Hippocampal formation (tissue), 2 donors: ENCODE data around the gene TMEM134.

ENCODE experiments used
- DNase-seq, 2 donors: peaks; one replicate each; lab custom pipeline; 2025; lab: John Stamatoyannopoulos, UW

Gene TMEM134

DNA sequence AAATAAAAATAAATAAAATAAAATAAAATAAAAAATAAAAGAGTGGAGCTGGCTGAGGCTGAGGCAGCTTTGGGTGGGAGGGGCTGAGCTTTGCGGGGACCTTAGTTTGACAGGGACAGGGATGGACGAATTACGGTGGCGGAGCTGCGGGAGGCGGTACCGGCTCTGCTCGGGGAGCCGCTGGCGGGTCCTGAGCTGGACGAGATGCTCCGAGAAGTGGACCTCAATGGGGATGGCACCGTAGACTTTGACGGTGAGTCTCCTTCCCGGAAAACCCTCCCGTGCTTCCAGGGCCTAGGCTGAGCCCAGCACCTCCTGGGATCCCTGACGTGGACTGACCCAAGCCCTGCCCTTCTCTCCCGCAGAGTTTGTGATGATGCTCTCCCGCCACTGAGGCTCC, 10.8 kb downstream of the TMEM134 start:
- DNase-seq = no peak

DNA sequence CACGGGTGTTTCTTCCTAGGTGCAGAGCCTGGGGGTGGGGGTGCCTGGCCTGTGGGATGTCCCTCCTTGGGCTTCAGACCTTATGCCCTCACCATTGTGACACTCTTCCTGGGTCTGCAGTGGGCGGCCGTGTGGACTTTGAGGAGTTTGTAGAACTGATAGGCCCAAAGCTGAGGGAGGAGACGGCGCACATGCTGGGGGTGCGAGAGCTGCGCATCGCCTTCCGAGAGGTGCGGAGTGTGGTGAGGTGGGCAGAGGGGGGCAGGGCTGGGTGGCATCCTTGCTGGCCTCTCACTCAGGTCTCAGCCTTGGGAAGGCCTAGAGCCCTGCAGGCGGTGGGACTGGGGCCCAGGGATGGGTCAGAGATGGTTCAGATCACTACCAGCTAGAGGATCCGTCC, 11.6 kb downstream of the TMEM134 start:
- DNase-seq = no peak

DNA sequence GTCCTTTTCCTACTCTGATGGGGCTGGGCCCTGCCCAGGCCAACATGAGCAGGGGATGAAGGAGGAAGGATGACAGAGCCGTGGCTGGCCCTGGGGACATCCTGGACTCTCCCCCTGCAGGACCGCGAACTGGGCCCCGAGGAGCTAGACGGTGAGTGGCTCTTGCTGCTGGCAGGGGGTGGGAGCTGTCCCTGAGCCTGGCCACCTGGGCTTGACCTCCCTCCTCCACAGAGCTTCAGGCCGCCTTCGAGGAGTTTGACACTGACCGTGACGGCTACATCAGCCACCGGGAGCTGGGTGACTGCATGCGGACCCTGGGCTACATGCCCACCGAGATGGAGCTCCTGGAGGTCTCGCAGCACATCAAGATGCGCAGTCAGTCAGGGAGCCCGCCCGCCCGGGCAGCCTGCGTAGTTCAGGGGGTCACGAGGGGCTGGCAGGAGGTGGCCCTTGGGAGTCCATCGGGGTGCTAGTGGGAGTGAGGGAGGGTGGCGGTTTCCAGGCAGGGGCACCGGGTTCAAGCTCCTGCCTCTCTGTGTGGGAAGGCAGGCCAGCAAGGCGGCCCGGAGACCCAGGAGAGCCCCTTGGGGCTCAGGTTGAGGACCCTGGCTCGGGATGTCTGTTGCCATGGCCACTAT, 12.9 kb downstream of the TMEM134 start:
- no peak for DNase-seq

DNA sequence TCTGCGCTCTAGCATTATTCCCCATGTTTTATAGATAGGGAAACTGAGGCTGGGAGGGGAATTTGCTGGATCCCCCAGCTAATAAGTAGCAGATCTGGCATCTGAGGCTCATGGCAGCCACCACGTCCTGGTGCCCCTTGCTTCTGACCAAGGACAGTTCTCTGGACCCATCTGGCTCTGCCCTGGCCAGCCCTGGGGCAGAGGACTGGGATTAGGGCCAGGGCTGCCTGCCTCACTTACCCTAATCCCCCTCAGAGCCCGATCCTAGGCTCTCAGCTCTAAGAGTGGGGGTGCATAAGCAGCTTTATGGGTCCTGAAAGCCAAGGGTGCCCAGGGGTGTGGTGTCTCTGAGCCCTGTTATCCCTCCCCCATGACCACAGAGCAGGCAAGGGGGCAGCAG, 14.0 kb downstream of the TMEM134 start, which contains the start of gene CABP4:
Gene CABP4 (plus strand): TSS at position 301 of the 400 bp plus-strand sequence. CDS start 70 bp downstream, at position 371.
- DNase-seq = no peak

DNA sequence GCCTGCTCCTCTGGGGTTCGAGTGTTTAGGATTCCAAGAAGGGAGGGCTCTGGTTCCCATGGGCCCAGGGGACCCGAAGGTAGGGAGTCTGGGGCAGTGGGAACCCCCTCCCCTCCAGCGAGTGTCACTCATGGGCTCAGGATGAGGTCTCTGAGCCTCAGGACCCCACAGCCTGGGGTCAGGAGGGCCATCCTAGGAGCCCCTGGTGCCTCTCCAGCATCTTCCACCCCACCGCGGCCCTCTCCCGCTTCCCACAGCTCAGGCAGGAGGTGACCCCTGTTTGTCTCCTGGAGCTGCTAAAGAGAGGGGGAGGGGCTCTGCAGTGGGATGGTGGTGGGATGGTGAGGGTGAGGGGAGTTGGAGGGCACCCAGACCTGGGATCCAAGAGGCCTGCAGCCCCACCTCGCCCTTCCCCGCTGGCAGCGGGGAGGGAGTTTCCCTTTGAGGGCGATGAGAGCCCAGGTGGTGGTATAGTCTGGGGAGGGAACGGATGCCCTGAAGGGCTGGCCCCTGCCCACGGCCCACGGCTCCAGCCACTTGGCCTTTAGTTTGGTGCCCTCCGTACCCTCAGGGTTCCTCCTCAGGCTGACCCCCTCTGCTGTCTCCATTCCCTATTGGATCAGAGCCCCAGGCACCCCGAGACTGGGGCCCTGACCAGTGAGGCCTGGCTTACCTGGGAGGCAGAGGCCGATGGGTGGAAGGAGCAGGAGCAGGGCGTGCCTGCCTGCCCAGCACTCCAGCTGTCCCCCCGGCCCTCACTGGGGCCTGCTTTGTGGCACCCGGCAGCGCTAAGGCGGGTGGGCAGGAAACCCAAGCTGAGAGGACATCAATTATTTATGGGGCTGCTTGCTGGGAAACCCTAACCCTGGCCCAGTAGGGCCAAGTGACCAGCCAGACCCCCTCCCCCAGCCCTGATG, 15.0 kb downstream of the TMEM134 start:
- no peak for DNase-seq

DNA sequence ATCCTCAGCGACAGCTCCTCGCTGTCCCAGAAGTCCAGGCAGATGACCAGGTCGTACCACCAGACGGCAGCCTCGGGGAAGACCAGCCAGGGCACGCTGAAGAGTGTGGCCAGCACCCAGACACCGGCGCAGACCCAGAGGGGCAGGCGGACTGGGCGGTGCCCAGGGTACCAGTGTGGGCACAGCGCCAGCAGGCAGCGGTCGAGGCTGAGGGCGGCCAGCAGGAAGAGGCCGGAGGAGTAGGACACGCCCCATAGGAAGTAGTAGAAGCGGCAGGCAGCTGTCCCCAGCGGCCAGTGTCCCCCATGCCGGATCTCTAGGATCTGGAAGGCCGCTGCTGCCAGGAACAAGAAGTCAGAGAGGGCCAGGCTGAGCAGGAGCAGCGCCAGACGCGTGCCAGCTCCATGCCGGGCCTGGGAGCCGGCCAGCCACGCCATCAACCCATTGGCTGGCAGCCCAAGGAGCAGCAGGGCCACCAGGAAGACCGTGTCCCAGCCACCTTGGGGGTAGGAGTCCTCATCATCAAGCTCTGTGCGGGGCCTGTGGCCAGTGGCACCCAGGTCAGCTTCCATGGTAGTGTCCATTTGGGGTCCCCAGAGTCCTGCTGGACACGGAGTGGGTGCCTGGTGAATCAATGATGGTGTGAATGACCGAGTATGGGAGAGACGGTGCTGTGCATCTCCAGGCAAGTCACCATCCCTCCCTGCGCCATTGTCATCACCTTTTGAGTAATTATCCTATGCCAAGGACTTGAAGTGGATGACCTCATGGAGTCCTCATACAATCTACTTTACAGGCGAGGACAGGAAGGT, 16.7 kb downstream of the TMEM134 start, which contains the start of gene GPR152:
Gene GPR152 (minus strand): TSS at position 589 of the 812 bp plus-strand sequence. CDS start 5 bp downstream, at position 584.
- no peak for DNase-seq

DNA sequence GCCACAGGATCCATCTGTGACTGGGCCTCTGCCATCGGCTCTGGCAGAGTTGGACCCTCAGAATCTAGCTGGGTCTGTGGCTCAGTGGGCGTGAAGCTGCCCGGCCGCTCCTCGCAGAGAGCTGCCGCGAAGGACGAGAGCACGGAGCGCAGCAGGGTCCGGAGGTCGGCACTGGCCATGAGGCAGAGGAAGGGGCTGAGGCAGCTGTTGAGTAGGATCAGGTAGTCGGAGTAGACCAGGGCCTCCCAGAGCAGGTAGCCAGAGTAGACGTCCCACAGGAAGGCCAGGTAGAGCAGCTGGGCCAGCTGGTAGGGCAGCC, 17.4 kb downstream of the TMEM134 start:
- no peak for DNase-seq

DNA sequence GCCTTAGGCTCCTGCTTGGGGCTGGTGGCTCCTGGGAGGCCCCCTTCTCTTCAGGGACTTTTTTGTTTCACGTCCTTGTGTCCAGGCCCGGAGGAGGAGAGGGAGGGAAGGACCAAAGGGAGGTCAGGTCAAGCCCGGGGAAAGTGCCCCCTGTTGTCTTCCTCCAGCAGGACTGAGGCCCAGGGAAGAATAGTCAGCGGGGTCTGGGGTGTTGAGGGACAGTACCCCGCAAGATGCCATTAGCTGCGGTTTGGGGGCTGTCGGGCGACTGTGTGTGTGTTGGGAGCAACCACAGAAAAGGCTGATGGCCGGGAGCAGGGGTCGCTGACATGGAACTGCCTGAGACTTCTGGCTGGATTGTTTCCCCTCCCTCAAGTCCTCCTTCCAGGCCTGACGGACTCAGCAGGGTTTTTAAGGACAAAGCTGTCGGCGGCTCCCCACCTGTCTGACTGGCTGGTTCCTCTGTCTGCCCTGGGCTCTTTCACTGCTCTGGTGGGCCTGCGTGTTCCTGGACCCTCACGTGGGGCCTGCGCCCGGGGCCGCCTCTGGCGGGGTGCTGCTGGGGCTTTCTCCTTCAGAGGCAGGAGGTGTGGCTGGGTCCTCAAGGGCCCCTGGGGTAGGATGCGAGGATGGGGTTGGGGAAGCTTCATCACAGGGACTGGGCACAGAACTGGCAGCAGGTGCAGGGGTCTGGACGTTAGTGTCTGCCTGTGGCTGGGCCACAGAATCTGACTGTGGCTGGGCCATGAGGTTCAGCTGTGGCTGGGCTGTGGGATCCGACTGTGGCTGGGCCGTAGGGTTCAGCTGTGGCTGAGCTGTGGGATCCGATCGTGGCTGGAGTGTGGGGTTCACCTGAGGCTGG, 18.0 kb downstream of the TMEM134 start:
- DNase-seq = no peak

DNA sequence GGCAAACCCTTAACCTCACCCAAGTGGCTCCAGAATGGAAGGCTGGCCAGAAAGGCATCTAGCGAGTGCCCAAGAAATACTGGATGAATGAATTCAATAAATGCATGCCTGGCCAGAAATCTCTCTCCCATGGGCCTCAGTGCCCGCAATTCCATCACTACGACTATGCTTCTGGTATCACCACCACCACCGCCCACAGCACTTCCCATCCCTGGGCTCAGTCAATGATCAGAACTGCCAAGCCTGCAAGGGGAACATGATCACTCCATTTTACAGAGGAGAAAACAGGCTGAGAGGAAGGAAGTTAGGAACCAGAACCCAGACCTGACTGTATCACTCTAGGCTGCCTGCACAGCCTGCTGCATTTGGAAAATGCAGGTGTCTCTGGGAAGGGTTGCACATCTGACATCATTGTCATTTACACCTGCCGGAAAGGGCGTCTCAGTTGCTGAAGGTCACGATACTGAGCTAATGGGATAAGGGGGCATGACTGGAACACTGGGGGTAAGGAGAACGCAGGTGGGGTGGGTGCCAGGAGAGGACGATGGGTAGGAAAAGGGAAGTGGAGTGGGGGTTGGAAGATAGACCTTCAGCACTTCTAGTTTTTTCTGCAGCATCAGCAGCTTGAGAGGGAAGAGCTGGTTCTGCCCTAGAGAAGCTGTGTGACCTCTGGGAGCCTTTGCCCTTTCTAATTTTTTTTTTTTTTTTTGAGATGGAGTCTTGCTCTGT, 19.8 kb downstream of the TMEM134 start:
- DNase-seq = peak in 1 of 2 donors; percentile 26

DNA sequence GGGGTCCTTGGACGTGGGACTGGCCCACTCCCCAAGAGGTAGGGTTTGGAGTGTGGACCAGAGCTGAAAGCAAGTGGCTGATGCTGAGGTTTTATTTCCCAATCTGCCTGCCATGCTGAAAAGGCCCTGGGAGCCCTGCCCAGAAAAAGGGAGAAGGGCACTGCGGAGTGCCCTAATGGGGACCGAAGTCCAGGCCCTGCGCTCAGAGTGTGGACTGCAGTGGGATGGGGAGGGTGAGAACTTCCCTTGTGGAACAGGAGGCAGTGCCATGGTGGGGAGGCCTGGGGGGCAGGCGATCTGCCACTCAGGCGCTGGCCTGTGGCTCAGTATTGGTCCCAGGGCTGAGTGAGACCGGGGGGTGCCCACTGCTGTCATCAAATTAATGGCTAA, 20.8 kb downstream of the TMEM134 start:
- no peak for DNase-seq

DNA sequence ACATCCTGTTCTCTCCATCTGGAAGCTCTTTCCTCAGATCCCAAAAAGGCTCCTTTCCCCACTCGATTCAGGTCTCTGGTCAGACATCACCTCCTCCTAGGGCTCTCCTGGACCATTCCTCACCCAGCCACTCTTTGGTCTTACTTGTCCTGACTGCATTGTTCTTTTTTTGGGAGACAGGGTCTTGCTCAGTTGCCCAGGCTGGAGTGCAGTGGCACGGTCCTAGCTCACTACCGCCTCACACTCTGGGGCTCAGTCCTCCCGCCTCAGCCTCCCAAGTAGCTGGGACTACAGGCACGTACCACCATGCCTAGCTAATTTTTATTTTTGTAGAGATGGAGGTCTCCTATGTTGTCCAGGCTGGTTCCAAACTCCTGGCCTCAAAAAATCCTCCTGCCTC, 23.5 kb downstream of the TMEM134 start:
- DNase-seq = no peak

DNA sequence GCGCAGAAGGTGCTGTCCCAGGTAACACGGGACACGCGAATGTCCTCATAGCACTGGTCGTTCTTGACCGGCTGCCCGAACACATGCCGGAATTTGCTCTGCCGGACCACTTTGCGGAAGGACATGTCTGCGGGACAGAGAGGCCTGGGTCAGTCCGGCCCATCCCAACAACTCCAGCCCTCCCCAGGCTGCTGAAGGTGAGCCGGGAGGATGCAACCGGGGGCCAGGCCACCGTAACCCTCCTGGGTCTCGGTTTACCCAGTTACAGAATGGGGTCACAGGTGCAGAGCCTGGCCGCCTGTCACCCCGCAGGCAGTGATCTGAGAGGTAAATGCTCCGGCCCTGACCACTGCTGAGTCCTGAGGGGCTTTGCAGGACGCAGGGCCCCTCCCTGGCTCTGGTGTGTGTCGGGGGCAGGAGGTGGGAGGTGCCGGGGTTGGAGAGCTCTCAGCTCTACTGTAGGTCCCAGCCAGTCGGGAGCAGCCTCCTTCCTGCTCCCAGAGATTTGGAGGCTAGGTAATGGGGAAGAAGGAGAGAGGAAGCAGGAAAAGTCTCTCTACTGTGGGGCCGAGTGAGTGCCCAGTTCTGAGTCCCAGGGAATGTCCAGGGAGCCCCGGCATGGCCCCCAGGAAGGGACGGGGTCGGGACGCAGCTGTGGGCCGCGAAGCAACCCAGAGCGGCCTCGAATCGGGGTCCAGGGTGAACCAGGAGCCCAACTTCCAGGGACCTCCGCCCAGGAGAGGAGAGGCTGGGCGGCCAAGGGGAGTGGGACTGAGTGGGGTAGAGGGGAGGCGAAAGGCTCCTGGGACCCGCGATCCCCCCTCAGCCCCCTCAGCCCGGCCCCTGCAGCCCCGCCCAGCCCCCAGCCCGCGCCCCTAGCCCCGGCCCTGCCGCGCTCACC, 26.3 kb downstream of the TMEM134 start:
- no peak for DNase-seq

DNA sequence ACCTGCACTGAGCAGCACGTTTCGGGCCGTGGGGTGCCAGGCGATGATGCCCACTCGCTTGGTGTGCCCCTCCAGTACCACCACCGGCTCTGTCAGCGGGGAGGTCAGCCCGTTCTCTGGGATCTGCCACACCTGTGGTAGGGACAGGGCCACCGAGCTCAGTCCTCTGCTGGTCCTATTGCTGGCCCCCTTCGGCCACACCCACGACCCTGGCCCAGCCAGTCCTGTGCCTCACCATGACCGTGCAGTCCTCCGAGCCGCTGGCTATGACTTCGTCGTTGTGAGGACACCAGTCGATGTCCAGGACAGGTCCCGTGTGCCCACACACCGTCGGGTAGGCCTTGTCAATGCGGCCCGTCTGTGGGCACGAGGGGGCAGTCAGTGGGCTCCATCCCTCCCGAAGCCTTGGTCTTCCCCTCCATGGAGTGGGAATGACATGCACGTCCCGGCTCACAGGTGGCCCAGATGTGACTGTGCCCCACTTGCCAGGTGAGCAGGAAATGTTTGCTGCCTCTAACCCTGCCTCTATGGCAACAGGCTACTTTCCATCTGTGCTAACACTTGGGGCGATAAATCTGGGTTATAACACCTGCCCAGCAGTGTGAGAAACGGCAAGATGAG, 27.2 kb downstream of the TMEM134 start:
- no peak for DNase-seq

DNA sequence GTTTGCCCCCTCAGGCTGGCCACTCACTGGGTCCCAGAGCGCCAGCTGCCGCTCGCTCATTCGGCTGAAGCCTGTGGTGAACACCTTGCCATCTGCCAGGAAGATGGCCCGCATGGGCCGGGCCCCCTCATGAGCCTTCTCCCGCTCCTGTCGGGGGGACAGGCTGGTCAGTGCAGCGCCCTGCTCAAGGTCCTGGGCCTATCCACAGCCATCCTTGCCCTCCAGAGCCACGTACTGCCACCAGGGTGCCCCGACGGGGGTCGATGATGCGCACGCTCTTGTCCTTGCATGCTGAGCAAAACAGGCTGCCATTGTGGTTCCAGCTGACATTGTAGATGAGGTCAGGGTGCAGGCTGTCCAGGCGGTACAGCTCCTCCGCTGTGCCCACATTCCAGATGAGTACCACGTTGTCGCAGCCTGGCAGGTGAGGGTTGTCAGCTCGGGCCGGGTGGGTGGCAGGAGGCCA, 27.9 kb downstream of the TMEM134 start:
- no peak for DNase-seq

DNA sequence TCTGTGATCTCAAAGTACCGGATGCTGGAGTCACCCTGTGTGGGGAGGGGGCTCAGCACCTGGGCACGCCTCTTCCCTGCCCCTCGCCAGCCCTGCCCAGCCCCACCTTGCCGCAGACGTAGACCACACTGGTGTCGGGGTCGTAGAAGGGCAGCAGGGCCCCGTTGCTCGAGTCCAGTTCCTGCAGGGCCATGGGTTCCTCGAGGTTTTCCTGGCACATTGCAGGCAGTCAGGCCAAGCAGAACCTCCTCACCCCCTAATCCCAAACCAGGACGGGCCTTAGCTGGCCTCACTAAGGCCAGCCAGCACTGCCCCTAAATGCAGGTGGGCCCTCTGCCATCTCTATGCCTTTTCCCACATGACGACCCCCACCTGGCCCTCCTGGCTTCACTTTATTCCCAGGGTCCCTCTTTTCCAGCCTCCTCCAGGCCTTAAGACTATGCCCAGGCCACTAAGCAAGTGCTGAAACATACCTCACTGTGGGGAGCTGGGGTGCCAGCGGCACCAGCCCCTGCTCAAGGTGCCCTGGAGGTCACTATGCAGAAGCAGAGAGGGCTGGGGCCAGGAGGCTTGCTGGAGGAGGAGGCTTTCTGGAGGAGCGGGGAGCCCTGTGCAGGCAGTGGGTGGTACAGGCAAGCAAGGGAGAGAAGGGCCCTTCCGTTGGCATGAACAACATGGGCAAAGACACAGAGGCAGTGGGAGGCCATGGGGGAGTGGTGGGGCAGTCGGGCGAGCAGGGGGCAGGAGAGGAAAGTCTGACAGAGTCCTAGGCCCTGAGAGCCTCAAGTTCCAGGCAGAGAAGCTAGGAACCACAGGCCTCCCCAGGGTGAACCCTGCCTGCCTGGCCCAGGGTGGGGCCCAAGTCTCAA, 28.6 kb downstream of the TMEM134 start:
- DNase-seq = no peak

DNA sequence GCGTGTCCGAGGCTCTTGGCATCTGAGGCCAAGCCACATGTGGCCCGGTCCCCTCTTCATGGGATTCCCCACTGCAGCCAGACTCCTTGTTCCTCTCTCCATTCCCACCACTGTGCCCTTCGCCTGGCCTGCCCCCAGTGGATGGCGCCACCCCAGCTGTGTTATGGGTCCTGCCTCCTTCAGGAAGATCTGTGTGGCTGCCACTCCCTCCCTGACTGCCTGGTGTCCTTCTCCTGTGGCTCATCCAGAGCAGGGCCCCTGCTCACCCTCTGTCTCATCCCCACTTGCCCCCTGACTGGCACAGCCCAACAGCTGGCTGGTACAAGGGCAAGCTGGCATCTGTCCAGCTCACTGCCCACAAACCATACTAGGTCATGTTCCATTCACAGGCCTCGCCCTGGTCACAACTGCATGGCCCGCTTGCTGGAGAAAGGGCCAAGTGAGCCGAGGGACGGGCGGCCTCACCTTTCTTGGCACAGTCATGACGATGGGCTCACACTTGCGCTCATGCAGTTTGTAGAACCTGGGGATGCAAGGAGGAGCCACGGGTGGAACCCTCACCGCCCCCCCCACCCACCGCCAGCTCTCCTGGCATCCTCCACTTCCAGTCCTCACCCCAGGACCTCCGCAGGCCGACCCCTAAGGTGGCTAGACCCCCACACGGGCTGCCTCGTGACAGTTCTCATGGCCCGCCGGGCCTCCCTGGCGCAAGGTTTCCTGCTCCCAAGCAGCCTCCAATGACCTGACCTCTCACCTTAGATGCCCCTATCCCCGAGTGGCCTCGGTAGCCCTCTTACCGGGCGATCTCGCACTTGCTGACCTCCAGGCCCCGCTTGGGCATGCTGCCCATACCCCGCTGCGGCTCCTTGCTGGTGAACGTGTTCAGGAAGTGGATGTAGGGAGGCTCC, 29.5 kb downstream of the TMEM134 start:
- no peak for DNase-seq
